ENCODE results near the gene RPA3.

- TF ChIP-seq CTCF (IDR thresholded peaks at IDR 0.05; ENCODE audit: borderline replicate concordance, extremely low read depth, low read length, poor library complexity, severe bottlenecking) (no peak), EZH2 (IDR thresholded peaks at IDR 0.05; ENCODE audit: borderline replicate concordance, low read depth, low read length, severe bottlenecking) (no peak)
Measured at GRCh38 chr7:7688310-7688709, 30.1 kb downstream of the RPA3 start.
